NOMO-1 treated with dmso at 0.1 percent for 144 hours (cell line): Measurements from ENCODE around the gene IL5.
A peak's percentile ranks its signal among the peaks of the same experiment; 100 is the strongest.
"Not testable (repeated sequence)": the region's sequence is repeated elsewhere in the genome, so short reads cannot be mapped to it uniquely, and the experiment has no call there.

Experiments
- DNase-seq: peaks from one replicate; lab custom pipeline; 2025; ENCODE audit not compliant: unreplicated experiment; lab: John Stamatoyannopoulos, UW

Gene IL5

DNA sequence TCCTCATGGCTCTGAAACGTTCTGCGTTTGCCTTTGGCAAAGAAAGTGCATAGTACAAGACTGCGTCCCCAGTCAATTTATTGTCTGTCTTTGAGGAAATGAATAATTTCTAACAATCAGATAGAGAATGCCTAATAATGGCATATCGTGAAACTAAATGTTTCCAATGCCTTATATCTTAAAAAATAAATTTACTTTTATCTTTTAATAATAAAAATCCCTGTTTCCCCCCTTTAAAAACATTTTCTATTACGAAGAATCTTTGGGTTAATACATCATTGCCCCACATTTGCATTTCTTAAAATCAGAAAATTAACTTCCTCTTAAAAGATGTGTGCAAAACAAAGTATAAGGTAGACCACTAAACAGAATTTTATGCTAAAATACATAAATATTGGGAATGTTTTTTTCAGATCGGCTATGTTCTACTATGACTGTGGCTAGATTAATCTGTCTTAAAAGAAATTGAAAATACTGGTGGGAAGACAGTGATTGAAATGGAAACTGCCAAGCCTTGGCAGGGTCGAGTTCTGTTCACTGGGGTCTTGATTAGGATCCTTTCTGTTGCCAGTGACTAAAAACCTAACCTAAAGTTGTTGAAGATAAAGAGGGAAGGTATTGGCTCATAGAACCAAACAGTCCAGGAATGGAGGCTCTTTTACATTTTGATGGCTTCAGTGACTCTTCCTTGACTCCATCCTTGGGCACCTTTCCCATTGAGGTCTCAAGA, at the start of gene IL5:
Gene IL5 (minus strand): TSS at position 51 of the 730 bp plus-strand sequence. CDS start 44 bp downstream, at position 7.
- DNase-seq, result no peak

DNA sequence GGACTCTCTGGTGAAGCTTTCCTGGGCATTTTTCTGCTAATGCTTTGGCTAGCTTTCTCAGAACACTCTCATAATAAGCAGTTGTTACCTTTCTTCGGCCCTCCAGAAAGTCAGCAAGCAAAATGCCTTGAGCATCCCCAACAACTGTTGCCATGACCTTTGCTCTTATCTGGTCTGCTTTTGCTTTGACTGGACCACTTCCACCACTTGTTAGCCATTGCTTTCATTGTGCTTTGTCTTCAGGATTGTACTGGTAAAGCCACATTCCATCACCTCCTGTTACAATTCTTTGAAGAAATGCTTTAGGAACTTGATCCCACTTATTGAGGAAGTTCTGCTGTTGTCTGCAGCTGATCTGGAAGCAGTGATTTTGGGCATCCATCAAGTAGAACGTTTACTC, 49.2 kb upstream of the IL5 start:
- DNase-seq, result no peak

GRCh38 chr5:132591145-132591544, 47.8 kb upstream of the IL5 start:
- DNase-seq, result no peak

GRCh38 chr5:132589467-132589866, 46.1 kb upstream of the IL5 start:
- DNase-seq, result no peak

- no peak for DNase-seq
These were observed 42.7 kb upstream of the IL5 start for GRCh38 chr5:132586063-132586462.

DNA sequence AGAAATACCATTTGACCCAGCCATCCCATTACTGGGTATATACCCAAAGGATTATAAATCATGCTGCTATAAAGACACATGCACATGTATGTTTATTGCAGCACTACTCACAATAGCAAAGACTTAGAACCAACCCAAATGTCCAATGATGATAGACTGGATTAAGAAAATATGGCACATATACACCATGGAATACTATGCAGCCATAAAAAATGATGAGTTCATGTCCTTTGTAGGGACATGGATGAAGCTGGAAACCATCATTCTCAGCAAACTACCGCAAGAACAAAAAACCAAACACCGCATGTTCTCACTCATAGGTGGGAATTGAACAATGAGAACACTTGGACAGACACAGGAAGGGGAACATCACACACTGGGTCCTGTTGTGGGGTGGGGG, 41.2 kb upstream of the IL5 start:
- DNase-seq, result not testable (repeated sequence)

DNA sequence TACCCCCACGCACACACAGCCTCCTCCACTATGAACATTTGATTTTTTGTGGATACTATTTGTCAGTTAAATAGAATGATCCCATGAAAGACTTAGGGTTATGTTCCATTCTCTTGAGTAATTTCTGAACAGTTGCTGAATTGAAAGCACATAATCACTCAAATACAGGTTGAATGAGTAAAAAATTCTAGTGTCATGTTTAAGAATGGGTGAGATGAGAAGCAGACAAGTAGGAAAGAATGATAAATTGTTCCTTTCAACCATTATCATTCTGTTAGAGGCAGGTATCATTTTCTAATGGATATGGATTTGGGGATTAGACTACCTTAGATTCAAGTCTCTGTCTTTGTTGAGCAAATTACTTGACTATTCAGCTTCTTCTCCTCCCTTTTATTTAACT, 32.8 kb upstream of the IL5 start:
- DNase-seq, result no peak

GRCh38 chr5:132566657-132567056, 23.3 kb upstream of the IL5 start:
- no peak for DNase-seq

- not testable (repeated sequence) for DNase-seq
These were observed 21.2 kb upstream of the IL5 start for GRCh38 chr5:132564555-132564954.

DNA sequence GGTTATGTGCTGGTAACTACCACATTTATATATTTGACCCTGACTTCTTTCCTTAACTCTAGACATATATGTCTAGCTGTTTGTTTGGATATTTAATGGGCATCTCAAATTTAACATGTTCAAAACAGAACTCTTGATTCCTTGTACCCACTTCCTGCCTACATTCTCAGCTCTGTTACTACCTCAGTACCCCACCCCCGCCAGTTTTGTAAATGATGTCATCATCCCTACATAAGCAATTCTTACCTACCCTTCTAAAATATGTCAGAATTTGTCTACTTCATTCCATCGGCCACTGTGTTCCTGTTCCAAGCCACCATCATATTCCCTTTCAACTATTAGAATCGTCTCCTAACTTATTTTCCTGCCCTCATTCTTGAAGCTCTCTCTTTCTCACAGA, 18.3 kb upstream of the IL5 start:
- no peak for DNase-seq

DNA sequence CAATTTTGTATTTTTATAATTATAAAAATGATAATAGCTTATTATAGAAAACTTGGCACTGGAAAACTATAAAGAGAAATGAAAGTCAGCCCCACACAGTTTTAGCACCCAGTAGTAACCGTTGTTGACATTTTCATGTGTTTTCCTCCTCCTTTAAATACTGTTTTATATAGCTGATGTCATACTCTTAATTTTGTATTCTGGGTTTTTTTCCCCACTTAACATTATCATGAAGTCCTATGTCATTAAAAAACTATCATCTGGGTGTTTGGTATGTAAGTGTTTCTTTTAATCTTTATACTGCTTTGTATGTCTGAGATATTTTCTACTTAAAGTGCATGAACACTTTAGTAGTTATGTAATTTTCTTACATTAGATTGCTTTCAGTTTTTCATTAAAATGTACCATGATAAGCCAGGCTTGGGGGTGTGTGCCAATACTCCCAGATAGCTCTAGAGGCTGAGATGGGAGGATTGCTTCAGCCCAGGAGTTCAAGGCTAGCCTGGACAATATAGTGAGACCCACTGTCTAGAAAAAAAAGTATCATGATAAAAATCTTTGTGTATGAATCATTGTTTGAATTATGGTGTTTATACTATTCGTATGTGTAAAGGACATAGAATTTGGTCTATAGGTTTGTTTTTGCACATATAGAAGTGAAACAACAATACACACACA, 16.2 kb upstream of the IL5 start:
- no peak for DNase-seq

DNA sequence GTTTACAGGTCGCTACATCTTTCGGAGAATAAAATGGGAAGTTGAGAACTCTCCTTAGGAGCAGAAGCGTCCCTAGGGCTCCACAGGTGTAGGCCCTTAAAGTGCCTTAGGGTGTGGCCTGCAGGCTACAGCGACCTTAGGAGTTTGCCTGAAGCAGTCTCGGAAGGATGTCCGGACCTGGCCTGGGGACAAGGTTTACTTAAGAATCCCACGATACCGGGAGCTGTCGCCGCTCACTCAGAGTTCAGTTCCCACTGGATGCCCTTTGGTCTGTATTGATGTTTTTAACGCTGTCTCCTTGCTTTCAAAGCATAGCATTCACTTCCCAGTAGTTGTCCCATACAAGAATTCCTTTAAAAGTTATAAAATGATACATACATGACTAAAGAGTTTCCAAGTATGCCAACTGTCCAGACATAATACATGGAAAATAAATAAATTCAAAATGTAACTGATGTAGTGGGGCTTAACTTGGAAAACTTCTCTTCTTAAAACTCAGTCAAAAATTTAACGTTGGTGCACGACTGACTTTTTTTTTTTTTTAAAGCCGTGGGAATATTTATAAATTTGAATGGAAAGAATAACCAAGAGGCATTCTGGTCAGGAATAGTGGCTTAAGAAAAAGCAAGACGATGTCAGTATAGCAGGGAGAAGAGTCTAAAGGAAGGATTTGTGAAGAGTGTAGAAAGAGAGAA, 14.3 kb upstream of the IL5 start:
- no peak for DNase-seq

GRCh38 chr5:132556763-132557477, 13.6 kb upstream of the IL5 start, which contains the start of gene RAD50:
Gene RAD50, plus strand, starts transcription at chr5:132556977. Its CDS starts 348 bp downstream, at chr5:132557325.
- peak; percentile 92 for DNase-seq

DNA sequence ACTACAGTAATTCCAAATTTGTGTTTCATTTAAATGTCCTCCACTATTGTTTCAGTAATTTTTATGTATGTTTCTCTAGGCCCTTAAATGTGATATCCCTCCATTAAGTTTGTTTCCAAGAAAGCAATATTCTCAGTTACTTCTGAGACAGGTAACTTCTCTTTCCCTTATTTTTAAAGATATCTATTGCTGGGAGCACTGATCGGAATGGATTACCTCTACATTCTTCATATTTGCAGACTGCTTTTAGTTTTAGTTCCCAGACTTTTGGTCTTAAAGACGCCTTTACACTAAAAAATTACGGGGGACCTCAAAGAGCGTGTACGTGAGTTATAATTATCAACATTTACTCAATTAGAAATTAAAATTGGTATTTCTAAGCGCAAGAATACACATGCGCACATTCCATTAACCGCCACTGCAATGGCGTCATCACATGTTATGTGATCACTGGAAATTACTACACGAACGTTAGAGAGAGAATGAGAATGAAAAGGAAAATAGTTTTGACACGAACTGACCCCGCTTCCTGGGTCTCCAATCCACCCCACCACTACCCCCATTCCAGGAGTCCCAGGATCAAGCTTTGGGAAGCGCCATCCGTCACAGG, 12.9 kb upstream of the IL5 start:
- no peak for DNase-seq

DNA sequence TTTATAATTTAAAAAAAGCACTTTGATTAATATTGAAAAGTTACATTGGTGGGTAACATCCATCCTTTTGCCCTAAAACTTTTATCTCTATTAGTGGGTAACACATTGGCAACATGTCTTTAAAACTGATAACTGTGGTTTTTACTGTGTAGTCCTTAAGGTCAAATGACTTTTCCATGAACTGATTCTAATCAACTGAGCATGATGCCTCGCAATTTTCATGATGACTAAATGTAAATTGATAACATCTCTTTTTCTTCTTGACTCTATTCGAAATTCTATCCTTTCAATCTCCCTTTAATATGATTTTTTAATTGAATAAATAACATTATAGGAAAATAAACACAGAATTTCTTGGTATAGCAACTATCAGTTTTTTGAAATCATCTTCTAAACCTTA, 6.3 kb upstream of the IL5 start:
- no peak for DNase-seq

GRCh38 chr5:132548834-132549233, 5.5 kb upstream of the IL5 start:
- not testable (repeated sequence) for DNase-seq

DNA sequence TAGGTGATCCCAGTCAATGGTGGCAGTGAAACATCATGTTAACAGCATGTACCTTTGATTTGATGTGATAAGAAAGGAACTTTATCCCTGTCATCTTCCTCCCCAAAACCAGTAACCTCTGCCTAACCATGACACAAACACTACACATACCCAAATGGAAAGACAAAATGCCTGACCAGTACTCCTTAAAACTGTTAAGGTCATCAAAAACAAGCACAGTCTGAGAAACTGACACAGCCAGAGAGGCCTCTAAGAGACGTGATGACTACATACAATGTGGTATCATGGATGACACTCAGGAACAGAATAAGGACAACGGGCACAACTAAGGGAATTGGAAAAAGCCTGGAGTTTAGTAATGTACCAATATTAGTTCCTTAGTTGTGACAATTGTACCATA, 3.9 kb upstream of the IL5 start:
- no peak for DNase-seq

- no peak for DNase-seq
These were observed 2.8 kb upstream of the IL5 start for GRCh38 chr5:132546108-132546507.

GRCh38 chr5:132540764-132541163, 2.6 kb downstream of the IL5 start:
- DNase-seq, result no peak

DNA sequence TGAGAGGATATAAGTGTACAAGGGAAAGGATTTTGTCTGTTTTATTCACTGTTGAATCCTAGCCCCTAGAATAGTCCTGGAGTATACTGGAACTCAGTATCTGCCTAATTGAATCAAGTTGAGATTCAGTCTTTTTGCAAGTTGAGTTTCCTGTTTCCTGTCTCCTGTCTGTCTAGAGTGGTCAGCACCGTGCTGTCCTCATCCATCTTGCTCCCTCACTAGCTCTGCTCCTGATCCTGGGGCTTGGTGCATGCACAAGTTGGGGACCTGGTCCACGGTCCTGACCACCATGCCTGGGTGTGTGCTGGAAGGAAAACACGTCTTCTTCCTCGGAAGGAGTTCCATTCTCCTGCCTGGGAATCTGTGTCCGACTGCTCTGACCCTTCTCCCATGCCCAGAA, 3.2 kb downstream of the IL5 start:
- DNase-seq, result no peak

GRCh38 chr5:132539716-132540115, 3.6 kb downstream of the IL5 start:
- no peak for DNase-seq
